ENCODE results near the gene RIMBP2.

Gene RIMBP2

GRCh38 chr12:130525384-130526172 lies 190.5 kb downstream of the RIMBP2 start:
- no peak for DNase-seq

GRCh38 chr12:130524759-130525158 lies 191.3 kb downstream of the RIMBP2 start:
- DNase-seq = no peak

- no peak for DNase-seq
Measured at GRCh38 chr12:130523863-130524614, 192.1 kb downstream of the RIMBP2 start.

- no peak for DNase-seq
Measured at GRCh38 chr12:130523208-130523607, 192.9 kb downstream of the RIMBP2 start.

GRCh38 chr12:130522244-130522834 lies 193.8 kb downstream of the RIMBP2 start:
- no peak for DNase-seq

GRCh38 chr12:130521375-130522124 lies 194.5 kb downstream of the RIMBP2 start:
- no peak for DNase-seq

GRCh38 chr12:130520784-130521183 lies 195.3 kb downstream of the RIMBP2 start:
- DNase-seq = no peak

GRCh38 chr12:130517588-130517987 lies 198.5 kb downstream of the RIMBP2 start:
- DNase-seq = no peak

- no peak for DNase-seq
Measured at GRCh38 chr12:130514149-130514551, 201.9 kb downstream of the RIMBP2 start.

GRCh38 chr12:130513556-130513955 lies 202.5 kb downstream of the RIMBP2 start:
- no peak for DNase-seq

GRCh38 chr12:130511285-130511684 lies 204.8 kb downstream of the RIMBP2 start:
- DNase-seq = no peak

- no peak for DNase-seq
Measured at GRCh38 chr12:130509454-130509853, 206.6 kb downstream of the RIMBP2 start.

GRCh38 chr12:130508847-130509246 lies 207.3 kb downstream of the RIMBP2 start:
- no peak for DNase-seq

GRCh38 chr12:130508318-130508717 lies 207.8 kb downstream of the RIMBP2 start:
- DNase-seq = no peak

GRCh38 chr12:130506844-130507243 lies 209.3 kb downstream of the RIMBP2 start:
- DNase-seq = no peak

GRCh38 chr12:130504840-130505175 lies 211.3 kb downstream of the RIMBP2 start:
- DNase-seq = no peak

- no peak for DNase-seq
Measured at GRCh38 chr12:130504110-130504839, 211.8 kb downstream of the RIMBP2 start.

- DNase-seq = no peak
Measured at GRCh38 chr12:130501821-130502220, 214.3 kb downstream of the RIMBP2 start.

GRCh38 chr12:130500835-130501330 lies 215.2 kb downstream of the RIMBP2 start:
- no peak for DNase-seq

- no peak for DNase-seq
Measured at GRCh38 chr12:130499474-130499873, 216.6 kb downstream of the RIMBP2 start.

- DNase-seq = no peak
Measured at GRCh38 chr12:130498589-130499385, 217.3 kb downstream of the RIMBP2 start.
